Thymus (tissue), 11 donors: ENCODE data around the gene PLA2G2C. TPM values are rescaled to one million over a fixed set of nuclear protein-coding genes. Genes with fewer than 3 reads are reported as not detected.

Source experiments
- DNase-seq, 9 donors: peaks; one replicate each; pipeline ENCODE4 v3.0.0-alpha.2; 2013; ENCODE audit warnings: low spot score in 9 of 9, low read depth in 6 of 9, missing footprints in 1 of 9
- H3K27ac ChIP-seq, 2 donors: one replicate each; pipeline ENCODE4 v1.5.1; 2013; ENCODE audit warnings: control low read depth in 1 of 2, low read depth in 1 of 2, low read length in 1 of 2, mild to moderate bottlenecking in 1 of 2, moderate library complexity in 1 of 2
- H3K27me3 ChIP-seq, 2 donors: one replicate each; pipeline ENCODE4 v1.5.1; 2013; ENCODE audit warnings: low read length in 1 of 2; ENCODE audit not compliant: control insufficient read depth in 2 of 2, insufficient read depth in 1 of 2
- H3K36me3 ChIP-seq, 2 donors: one replicate each; pipeline ENCODE4 v1.5.1; 2013; ENCODE audit warnings: low read length in 1 of 2, mild to moderate bottlenecking in 1 of 2, moderate library complexity in 1 of 2; ENCODE audit not compliant: control insufficient read depth in 2 of 2, insufficient read depth in 2 of 2
- H3K4me1 ChIP-seq, 2 donors: one replicate each; pipeline ENCODE4 v1.5.1; 2013; ENCODE audit warnings: low read length in 2 of 2; ENCODE audit not compliant: control insufficient read depth in 2 of 2, insufficient read depth in 2 of 2
- H3K4me3 ChIP-seq, 2 donors: one replicate each; pipeline ENCODE4 v1.5.1; 2013; ENCODE audit warnings: low read length in 2 of 2, control low read depth in 1 of 2, mild to moderate bottlenecking in 1 of 2
- H3K9me3 ChIP-seq, 2 donors: one replicate each; pipeline ENCODE4 v1.5.1; 2013; ENCODE audit warnings: low read length in 1 of 2, mild to moderate bottlenecking in 1 of 2; ENCODE audit not compliant: control insufficient read depth in 2 of 2, insufficient read depth in 1 of 2
- WGBS: extraction: QIAGEN DNeasy Blood & Tissue Kit; methylation state at CpG from one replicate; pipeline ENCODE4 v1.1.7; 2013; 5-methylcytosine and 5-hydroxymethylcytosine counted together
- polyA plus RNA-seq: library from polyadenylated mRNA; stranded (reverse); fragments of 200-250 nt; gene quantifications from one replicate; pipeline ENCODE4 v1.2.3, GENCODE V29; 2013
- total RNA-seq: library from RNA; stranded (reverse); fragments of 120-200 nt; gene quantifications from one replicate; pipeline ENCODE4 v1.2.4, GENCODE V29; 2013
- donor health status: healthy.

Gene PLA2G2C
- total and polyA plus RNA-seq, 2 donors: 0.02 to 0.19 TPM

- DNase-seq: no peak
- Histone ChIP-seq H3K36me3 (no peaks in the 10 kb centered on the region), H3K27me3 (peaks cover 5 to 15% of the 10 kb centered on the region in 2 donors), H3K27ac (no peak overlapping the region), H3K4me1 (no peaks in the 10 kb centered on the region), H3K4me3 (no peak overlapping the region), H3K9me3 (peaks cover 0 to 1% of the 10 kb centered on the region in 2 donors)
- 67% methylated on average over 4 of the region's 4 CpGs for WGBS
Measured at GRCh38 chr1:20211511-20211931, 25.2 kb upstream of the PLA2G2C start.

- peaks cover 0 to 1% of the 10 kb centered on the region in 2 donors for H3K9me3 ChIP-seq
- no peaks in the 10 kb centered on the region for H3K36me3 ChIP-seq
- no peak for DNase-seq
- peaks cover 5 to 15% of the 10 kb centered on the region in 2 donors for H3K27me3 ChIP-seq
- no peaks in the 10 kb centered on the region for H3K4me1 ChIP-seq
- H3K27ac ChIP-seq: no peak overlapping the region
- no peak overlapping the region for H3K4me3 ChIP-seq
- 92% methylated on average over 10 of the region's 10 CpGs for WGBS
Measured at GRCh38 chr1:20210736-20211460, 24.6 kb upstream of the PLA2G2C start.

GRCh38 chr1:20209471-20209870 lies 23.2 kb upstream of the PLA2G2C start:
- Histone ChIP-seq H3K4me3 (no peak overlapping the region), H3K36me3 (no peaks in the 10 kb centered on the region), H3K9me3 (peaks cover 0 to 1% of the 10 kb centered on the region in 2 donors), H3K27ac (no peak overlapping the region), H3K27me3 (peaks cover 5 to 15% of the 10 kb centered on the region in 2 donors), H3K4me1 (no peaks in the 10 kb centered on the region)
- DNase-seq: no peak
- WGBS: 76% methylated on average over 4 of the region's 4 CpGs

- Histone ChIP-seq H3K4me1 (no peaks in the 10 kb centered on the region), H3K27me3 (peaks cover 0 to 2% of the 10 kb centered on the region in 2 donors), H3K4me3 (no peak overlapping the region), H3K27ac (no peak overlapping the region), H3K36me3 (no peaks in the 10 kb centered on the region), H3K9me3 (no peaks in the 10 kb centered on the region)
- 85% methylated on average over 4 of the region's 4 CpGs for WGBS
- DNase-seq: no peak
Measured at GRCh38 chr1:20207546-20207945, 21.2 kb upstream of the PLA2G2C start.

GRCh38 chr1:20202166-20202565 lies 15.8 kb upstream of the PLA2G2C start:
- WGBS: 94% methylated on average over 5 of the region's 5 CpGs
- no peaks in the 10 kb centered on the region for H3K36me3 ChIP-seq
- H3K27ac ChIP-seq: no peak overlapping the region
- no peaks in the 10 kb centered on the region for H3K9me3 ChIP-seq
- no peaks in the 10 kb centered on the region for H3K4me1 ChIP-seq
- H3K4me3 ChIP-seq: no peak overlapping the region
- DNase-seq: no peak
- peaks cover 0 to 6% of the 10 kb centered on the region in 2 donors for H3K27me3 ChIP-seq

- no peaks in the 10 kb centered on the region for H3K4me1 ChIP-seq
- peaks cover 0 to 6% of the 10 kb centered on the region in 2 donors for H3K27me3 ChIP-seq
- no peaks in the 10 kb centered on the region for H3K9me3 ChIP-seq
- H3K27ac ChIP-seq: no peak overlapping the region
- no peaks in the 10 kb centered on the region for H3K36me3 ChIP-seq
- H3K4me3 ChIP-seq: no peak overlapping the region
- WGBS: 74% methylated on average over 2 of the region's 2 CpGs
- no peak for DNase-seq
Measured at GRCh38 chr1:20200966-20201365, 14.6 kb upstream of the PLA2G2C start.

GRCh38 chr1:20199840-20200239 lies 13.5 kb upstream of the PLA2G2C start:
- Histone ChIP-seq H3K27ac (no peak overlapping the region), H3K9me3 (no peaks in the 10 kb centered on the region), H3K27me3 (peaks cover 0 to 6% of the 10 kb centered on the region in 2 donors), H3K4me3 (no peak overlapping the region), H3K36me3 (no peaks in the 10 kb centered on the region), H3K4me1 (no peaks in the 10 kb centered on the region)
- WGBS: 56% methylated on average over 2 of the region's 2 CpGs
- no peak for DNase-seq

- no peaks in the 10 kb centered on the region for H3K36me3 ChIP-seq
- H3K27ac ChIP-seq: no peak overlapping the region
- no peaks in the 10 kb centered on the region for H3K4me1 ChIP-seq
- peaks cover 0 to 6% of the 10 kb centered on the region in 2 donors for H3K27me3 ChIP-seq
- no peak for DNase-seq
- H3K9me3 ChIP-seq: no peaks in the 10 kb centered on the region
- 40% methylated on average over 3 of the region's 3 CpGs for WGBS
- H3K4me3 ChIP-seq: no peak overlapping the region
Measured at GRCh38 chr1:20199403-20199802, 13.1 kb upstream of the PLA2G2C start.

- no peak for DNase-seq
- WGBS: 64% methylated on average over 7 of the region's 7 CpGs
Measured at GRCh38 chr1:20198918-20199317, 12.6 kb upstream of the PLA2G2C start.

More at GRCh38 chr1:20198918-20199317, 12.6 kb upstream of the PLA2G2C start:
- Histone ChIP-seq H3K4me1 (no peaks in the 10 kb centered on the region), H3K27ac (no peak overlapping the region), H3K36me3 (no peaks in the 10 kb centered on the region), H3K4me3 (no peak overlapping the region), H3K9me3 (no peaks in the 10 kb centered on the region), H3K27me3 (peaks cover 0 to 6% of the 10 kb centered on the region in 2 donors)
